ENCODE data around the gene NELFB. TPM values are rescaled to one million over a fixed set of nuclear protein-coding genes. Genes with fewer than 3 reads are reported as not detected.

Gene NELFB
- polyA plus RNA-seq, 1 donor (not counting 4 experiments of a cell fraction or from before 2014, with no cell fraction given): 25.1 TPM

GRCh38 chr9:137264067-137264466, 8.9 kb downstream of the NELFB start:
- Histone ChIP-seq H3K27me3 (ENCODE audit: control insufficient read depth, extremely low read depth, insufficient read depth, low read length) (no peaks in the 10 kb centered on the region), H3K9me1 (ENCODE audit: control insufficient read depth, extremely low read depth, insufficient read depth, low read length) (no peaks in the 10 kb centered on the region), H3K4me2 (ENCODE audit: control insufficient read depth, extremely low read depth, insufficient read depth, low read depth, low read length) (no peak overlapping the region), H3K36me3 (ENCODE audit: control insufficient read depth in 2 of 2, extremely low read depth in 1 of 2, insufficient read depth in 2 of 2, low read length in 2 of 2) (peaks cover 20 to 37% of the 10 kb centered on the region in 2 experiments), H3K79me2 (ENCODE audit: control insufficient read depth, insufficient read depth, low read length) (peaks cover 6% of the 10 kb centered on the region), H3K27ac (ENCODE audit: control insufficient read depth, insufficient read depth, low read length) (no peak overlapping the region), H3K4me1 (ENCODE audit: control insufficient read depth, extremely low read depth, insufficient read depth, low read length) (no peaks in the 10 kb centered on the region), H2AFZ (ENCODE audit: control insufficient read depth, low read length) (no peak overlapping the region), H3K9me3 (ENCODE audit: control insufficient read depth, low read depth, low read length) (no peaks in the 10 kb centered on the region), H3K4me3 (ENCODE audit: control insufficient read depth in 2 of 3, extremely low read depth in 1 of 3, insufficient read depth in 2 of 3, low read depth in 1 of 3, low read length in 3 of 3) (no peak overlapping the region), H4K20me1 (ENCODE audit: control insufficient read depth, extremely low read depth, insufficient read depth, low read length) (peaks cover 5% of the 10 kb centered on the region), H3K9ac (ENCODE audit: control insufficient read depth, extremely low read depth, insufficient read depth, low read length) (no peak overlapping the region)
- no peak for TF ChIP-seq CTCF (optimal IDR thresholded peaks at IDR 0.05 in 1 of 3, IDR thresholded peaks at IDR 0.05 in 1 of 3, conservative IDR thresholded peaks at IDR 0.05 in 1 of 3; ENCODE audit: extremely low read depth in 1 of 3, insufficient read depth in 2 of 3, low read length in 3 of 3)
- no peak for TF ChIP-seq EZH2 (IDR thresholded peaks at IDR 0.05; ENCODE audit: low read length)
- FAIRE-seq (no peak), DNase-seq (ENCODE audit: low read depth, low spot score) (no peak)
- dilution Hi-C loops (cut with MboI; ENCODE audit: extremely low pct_ligation_motif_present, low sequenced_read_pairs): no loop called here

- no peaks in the 10 kb centered on the region for H3K27me3 ChIP-seq (ENCODE audit: control insufficient read depth, extremely low read depth, insufficient read depth, low read length)
- H4K20me1 ChIP-seq (ENCODE audit: control insufficient read depth, extremely low read depth, insufficient read depth, low read length): peaks cover 6% of the 10 kb centered on the region
- no peak for FAIRE-seq
- H3K9me1 ChIP-seq (ENCODE audit: control insufficient read depth, extremely low read depth, insufficient read depth, low read length): no peaks in the 10 kb centered on the region
- no peak overlapping the region for H3K4me3 ChIP-seq (ENCODE audit: control insufficient read depth in 2 of 3, extremely low read depth in 1 of 3, insufficient read depth in 2 of 3, low read depth in 1 of 3, low read length in 3 of 3)
- H3K79me2 ChIP-seq (ENCODE audit: control insufficient read depth, insufficient read depth, low read length): peaks cover 4% of the 10 kb centered on the region
- H3K36me3 ChIP-seq (ENCODE audit: control insufficient read depth in 2 of 2, extremely low read depth in 1 of 2, insufficient read depth in 2 of 2, low read length in 2 of 2): peaks cover 26 to 34% of the 10 kb centered on the region in 2 experiments
- dilution Hi-C loops (cut with MboI; ENCODE audit: extremely low pct_ligation_motif_present, low sequenced_read_pairs): no loop called here
- no peak overlapping the region for H3K9ac ChIP-seq (ENCODE audit: control insufficient read depth, extremely low read depth, insufficient read depth, low read length)
- no peak overlapping the region for H3K4me2 ChIP-seq (ENCODE audit: control insufficient read depth, extremely low read depth, insufficient read depth, low read depth, low read length)
- H3K27ac ChIP-seq (ENCODE audit: control insufficient read depth, insufficient read depth, low read length): no peak overlapping the region
- no peak overlapping the region for H2AFZ ChIP-seq (ENCODE audit: control insufficient read depth, low read length)
- no peaks in the 10 kb centered on the region for H3K4me1 ChIP-seq (ENCODE audit: control insufficient read depth, extremely low read depth, insufficient read depth, low read length)
- DNase-seq (ENCODE audit: low read depth, low spot score): no peak
- no peak for TF ChIP-seq CTCF (optimal IDR thresholded peaks at IDR 0.05 in 1 of 3, IDR thresholded peaks at IDR 0.05 in 1 of 3, conservative IDR thresholded peaks at IDR 0.05 in 1 of 3; ENCODE audit: extremely low read depth in 1 of 3, insufficient read depth in 2 of 3, low read length in 3 of 3)
- no peak for TF ChIP-seq EZH2 (IDR thresholded peaks at IDR 0.05; ENCODE audit: low read length)
- no peaks in the 10 kb centered on the region for H3K9me3 ChIP-seq (ENCODE audit: control insufficient read depth, low read depth, low read length)
Measured at GRCh38 chr9:137265496-137266161, 10.5 kb downstream of the NELFB start.
